Upper lobe of right lung (tissue), 1 donor: ENCODE results near the gene TAS1R1. TPM values are rescaled to one million over a fixed set of nuclear protein-coding genes. Genes with fewer than 3 reads are reported as not detected.

Experiments
- ATAC-seq: fragments of 200-7000 bp; cut with Tn5 transposase; one replicate; pipeline ENCODE4 v1.9.1; 2020; ENCODE audit warnings: mild to moderate bottlenecking, moderate library complexity
- DNase-seq: peaks from one replicate; pipeline ENCODE4 v3.0.0-alpha.2; 2020
- H3K27ac ChIP-seq: fragments of 200-600 bp; one replicate; pipeline ENCODE4 v1.8.0; 2022
- H3K27me3 ChIP-seq: fragments of 200-600 bp; one replicate; pipeline ENCODE4 v1.8.0; 2022; ENCODE audit warnings: mild to moderate bottlenecking
- H3K36me3 ChIP-seq: fragments of 200-600 bp; one replicate; pipeline ENCODE4 v1.8.0; 2022
- H3K4me1 ChIP-seq: fragments of 200-600 bp; one replicate; pipeline ENCODE4 v1.8.0; 2022
- H3K4me3 ChIP-seq: fragments of 200-600 bp; one replicate; pipeline ENCODE4 v1.8.0; 2022; ENCODE audit warnings: mild to moderate bottlenecking
- H3K9me3 ChIP-seq: fragments of 200-600 bp; one replicate; pipeline ENCODE4 v1.8.0; 2022
- CTCF ChIP-seq: fragments of 200-600 bp; IDR thresholded peaks from one replicate; pipeline ENCODE4 v1.8.0; 2022; ENCODE audit warnings: antibody characterized with exemption
- intact Hi-C: fragments of 100-400 bp; cut with DNase I; formaldehyde crosslinking; loops from one replicate; pipeline ENCODE4 v1.11.0; 2022
- total RNA-seq: library from RNA; stranded (reverse); fragmentation: NEBNext Ultra II Directional; extraction: Animal tissue kit (Norgen Biotek cat#: 25700); gene quantifications from one replicate; pipeline ENCODE4 v1.2.1, GENCODE V29; 2021
- donor health status: DM: no; HTN: yes; CAD: no; lungs with severe emphysema.

TAS1R1 gene
- total RNA-seq, 1 donor from 2014 or later: not detected

- Histone ChIP-seq H3K27me3 (no peaks in the 10 kb centered on the region), H3K36me3 (no peaks in the 10 kb centered on the region), H3K4me3 (no peak overlapping the region), H3K27ac (no peak overlapping the region), H3K4me1 (peaks cover under 1% of the 10 kb centered on the region), H3K9me3 (no peaks in the 10 kb centered on the region)
- DNase-seq (no peak), ATAC-seq (no peak)
- no peak for TF ChIP-seq CTCF
- intact Hi-C loops: no loop called here
Measured at GRCh38 chr1:6560267-6560666, 5.2 kb downstream of the TAS1R1 start.

DNA sequence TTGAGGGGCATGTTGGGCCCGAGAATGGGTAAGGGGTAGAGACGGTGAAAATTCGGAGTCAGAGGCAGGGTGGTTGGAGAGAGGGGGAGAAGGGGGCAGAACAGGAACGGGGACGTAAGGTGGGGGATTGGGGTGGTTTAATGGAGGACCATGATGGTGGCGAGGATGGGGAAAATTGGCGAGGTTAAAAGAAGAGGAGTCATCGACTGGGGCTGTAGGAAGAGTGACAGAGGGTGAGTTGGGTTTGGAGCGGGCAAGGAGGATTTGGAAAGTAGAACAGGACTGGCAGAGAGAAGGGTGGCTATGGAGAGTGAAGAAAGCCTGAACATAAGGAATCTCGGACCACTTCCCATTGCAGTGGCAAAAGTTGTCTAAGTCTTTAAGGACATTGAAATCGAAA, 13.9 kb downstream of the TAS1R1 start:
- no peak overlapping the region for H3K4me3 ChIP-seq
- no peak for DNase-seq
- H3K9me3 ChIP-seq: no peaks in the 10 kb centered on the region
- H3K4me1 ChIP-seq: no peaks in the 10 kb centered on the region
- TF ChIP-seq CTCF: no peak
- no peaks in the 10 kb centered on the region for H3K27me3 ChIP-seq
- ATAC-seq: no peak
- no peak overlapping the region for H3K27ac ChIP-seq
- intact Hi-C loops: no loop called here
- H3K36me3 ChIP-seq: no peaks in the 10 kb centered on the region

DNA sequence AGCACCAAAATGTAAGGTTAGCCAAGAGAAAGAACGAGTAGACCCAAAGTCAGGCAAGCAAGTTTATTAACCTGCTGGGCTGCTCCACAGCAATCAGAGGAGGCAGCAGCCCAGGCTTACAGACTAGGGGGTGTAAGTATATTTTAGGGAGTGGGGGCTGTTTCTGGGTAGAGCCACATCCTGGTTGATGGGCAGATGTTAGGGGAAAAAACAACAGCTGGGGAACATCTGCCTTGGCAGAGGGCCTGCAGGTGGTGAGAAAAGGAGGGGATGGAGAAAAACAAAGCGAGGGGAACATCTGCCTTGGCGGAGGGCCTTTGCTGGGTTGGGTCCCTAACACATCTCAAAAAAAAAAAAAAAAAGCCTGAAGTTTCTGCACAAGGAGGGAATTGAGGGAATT, 15.0 kb downstream of the TAS1R1 start:
- intact Hi-C loops: no loop called here
- Histone ChIP-seq H3K9me3 (no peaks in the 10 kb centered on the region), H3K4me3 (no peak overlapping the region), H3K27ac (no peak overlapping the region), H3K27me3 (no peaks in the 10 kb centered on the region), H3K36me3 (no peaks in the 10 kb centered on the region), H3K4me1 (no peaks in the 10 kb centered on the region)
- no peak for TF ChIP-seq CTCF
- ATAC-seq (no peak), DNase-seq (no peak)

- no peaks in the 10 kb centered on the region for H3K36me3 ChIP-seq
- no peak for TF ChIP-seq CTCF
- DNase-seq: no peak
Measured at GRCh38 chr1:6570987-6571386, 15.9 kb downstream of the TAS1R1 start.

GRCh38 chr1:6572653-6573383, 17.7 kb downstream of the TAS1R1 start:
- DNase-seq (no peak), ATAC-seq (no peak)
- H3K4me1 ChIP-seq: no peaks in the 10 kb centered on the region
- H3K27ac ChIP-seq: no peak overlapping the region
- intact Hi-C loops: no loop called here
- H3K4me3 ChIP-seq: no peak overlapping the region
- H3K27me3 ChIP-seq: no peaks in the 10 kb centered on the region
- TF ChIP-seq CTCF: no peak
- H3K36me3 ChIP-seq: no peaks in the 10 kb centered on the region
- no peaks in the 10 kb centered on the region for H3K9me3 ChIP-seq

More at GRCh38 chr1:6570987-6571386, 15.9 kb downstream of the TAS1R1 start:
- Histone ChIP-seq H3K4me1 (no peaks in the 10 kb centered on the region), H3K27ac (no peak overlapping the region), H3K27me3 (no peaks in the 10 kb centered on the region), H3K4me3 (no peak overlapping the region), H3K9me3 (no peaks in the 10 kb centered on the region)
- intact Hi-C loops: no loop called here
- no peak for ATAC-seq
